Left ventricle myocardium inferior (tissue), 1 donor: ENCODE data around the gene KCNJ2. TPM values are rescaled to one million over a fixed set of nuclear protein-coding genes. Genes with fewer than 3 reads are reported as not detected.

Experiments used
- DNase-seq: peaks from one replicate; pipeline ENCODE4 v3.0.0-alpha.2; 2020
- H3K27ac ChIP-seq: fragments of 200-600 bp; replicated peaks from 2 replicates; pipeline ENCODE4 v1.8.0; 2021
- H3K27me3 ChIP-seq: fragments of 200-600 bp; 2 replicates; pipeline ENCODE4 v1.8.0; 2021; ENCODE audit warnings: low read depth
- H3K36me3 ChIP-seq: fragments of 200-600 bp; 2 replicates; pipeline ENCODE4 v1.8.0; 2021
- H3K4me1 ChIP-seq: fragments of 200-600 bp; 2 replicates; pipeline ENCODE4 v1.8.0; 2021
- H3K4me3 ChIP-seq: fragments of 200-600 bp; 2 replicates; pipeline ENCODE4 v1.8.0; 2021; ENCODE audit warnings: mild to moderate bottlenecking, moderate library complexity
- H3K9me3 ChIP-seq: fragments of 200-600 bp; replicated peaks from 2 replicates; pipeline ENCODE4 v1.8.0; 2021
- CTCF ChIP-seq: fragments of 200-600 bp; IDR thresholded peaks from 2 replicates; pipeline ENCODE4 v1.8.0; 2021; ENCODE audit warnings: antibody characterized with exemption, mild to moderate bottlenecking, borderline replicate concordance
- intact Hi-C: fragments of 100-400 bp; cut with micrococcal nuclease; formaldehyde crosslinking; loops from one replicate; pipeline ENCODE4 v1.11.0; 2022
- total RNA-seq: library from RNA; stranded (reverse); fragmentation: NEBNext Ultra II Directional; extraction: Animal tissue kit (Norgen Biotek cat#: 25700); gene quantifications from one replicate; pipeline ENCODE4 v1.2.1, GENCODE V29; 2021
- donor health status: DM: no; HTN: yes; CAD: no; lungs with severe emphysema.

Gene KCNJ2
- total RNA-seq, 1 donor from 2014 or later: 44.8 TPM

- no peak overlapping the region for H3K4me3 ChIP-seq
- no peak for TF ChIP-seq CTCF
- no peaks in the 10 kb centered on the region for H3K36me3 ChIP-seq
- intact Hi-C loops: no loop called here
- H3K4me1 ChIP-seq: peaks cover 11% of the 10 kb centered on the region
- peaks cover 24% of the 10 kb centered on the region for H3K9me3 ChIP-seq
- no peak overlapping the region for H3K27ac ChIP-seq
- H3K27me3 ChIP-seq: no peaks in the 10 kb centered on the region
- no peak for DNase-seq
Observed at GRCh38 chr17:70123193-70123592, 46.1 kb upstream of the KCNJ2 start.

- Histone ChIP-seq H3K27ac (no peak overlapping the region), H3K36me3 (no peaks in the 10 kb centered on the region), H3K27me3 (no peaks in the 10 kb centered on the region), H3K9me3 (peaks cover 9% of the 10 kb centered on the region), H3K4me3 (no peak overlapping the region), H3K4me1 (peaks cover 11% of the 10 kb centered on the region)
- TF ChIP-seq CTCF: no peak
- intact Hi-C loops: no loop called here
- DNase-seq: no peak
Observed at GRCh38 chr17:70124723-70125122, 44.6 kb upstream of the KCNJ2 start.

- TF ChIP-seq CTCF: no peak
- DNase-seq: no peak
- no peak overlapping the region for H3K27ac ChIP-seq
- intact Hi-C loops: no loop called here
- no peak overlapping the region for H3K4me3 ChIP-seq
- H3K36me3 ChIP-seq: no peaks in the 10 kb centered on the region
- H3K27me3 ChIP-seq: no peaks in the 10 kb centered on the region
- peaks cover 5% of the 10 kb centered on the region for H3K4me1 ChIP-seq
- no peaks in the 10 kb centered on the region for H3K9me3 ChIP-seq
Observed at GRCh38 chr17:70127221-70127873, 42.0 kb upstream of the KCNJ2 start.

- Histone ChIP-seq H3K4me1 (peaks cover 1% of the 10 kb centered on the region), H3K27me3 (no peaks in the 10 kb centered on the region), H3K36me3 (no peaks in the 10 kb centered on the region), H3K27ac (no peak overlapping the region), H3K9me3 (no peaks in the 10 kb centered on the region), H3K4me3 (no peak overlapping the region)
- DNase-seq: no peak
- intact Hi-C loops: no loop called here
- TF ChIP-seq CTCF: no peak
Observed at GRCh38 chr17:70128727-70129238, 40.5 kb upstream of the KCNJ2 start.

- no peak overlapping the region for H3K4me3 ChIP-seq
- H3K27me3 ChIP-seq: no peaks in the 10 kb centered on the region
- no peak for TF ChIP-seq CTCF
- H3K27ac ChIP-seq: no peak overlapping the region
- H3K4me1 ChIP-seq: no peaks in the 10 kb centered on the region
- intact Hi-C loops: no loop called here
- DNase-seq: no peak
- no peaks in the 10 kb centered on the region for H3K9me3 ChIP-seq
- no peaks in the 10 kb centered on the region for H3K36me3 ChIP-seq
Observed at GRCh38 chr17:70130289-70130688, 39.0 kb upstream of the KCNJ2 start.
